Measurements from ENCODE around the gene SIPA1L3. TPM values are rescaled to one million over a fixed set of nuclear protein-coding genes. Genes with fewer than 3 reads are reported as not detected.

The SIPA1L3 gene
- total and polyA plus RNA-seq, 2 of the 13 experiments (the other 11 are each of a cell fraction or from before 2014, with no cell fraction given): 5.5 to 7.7 TPM

DNA sequence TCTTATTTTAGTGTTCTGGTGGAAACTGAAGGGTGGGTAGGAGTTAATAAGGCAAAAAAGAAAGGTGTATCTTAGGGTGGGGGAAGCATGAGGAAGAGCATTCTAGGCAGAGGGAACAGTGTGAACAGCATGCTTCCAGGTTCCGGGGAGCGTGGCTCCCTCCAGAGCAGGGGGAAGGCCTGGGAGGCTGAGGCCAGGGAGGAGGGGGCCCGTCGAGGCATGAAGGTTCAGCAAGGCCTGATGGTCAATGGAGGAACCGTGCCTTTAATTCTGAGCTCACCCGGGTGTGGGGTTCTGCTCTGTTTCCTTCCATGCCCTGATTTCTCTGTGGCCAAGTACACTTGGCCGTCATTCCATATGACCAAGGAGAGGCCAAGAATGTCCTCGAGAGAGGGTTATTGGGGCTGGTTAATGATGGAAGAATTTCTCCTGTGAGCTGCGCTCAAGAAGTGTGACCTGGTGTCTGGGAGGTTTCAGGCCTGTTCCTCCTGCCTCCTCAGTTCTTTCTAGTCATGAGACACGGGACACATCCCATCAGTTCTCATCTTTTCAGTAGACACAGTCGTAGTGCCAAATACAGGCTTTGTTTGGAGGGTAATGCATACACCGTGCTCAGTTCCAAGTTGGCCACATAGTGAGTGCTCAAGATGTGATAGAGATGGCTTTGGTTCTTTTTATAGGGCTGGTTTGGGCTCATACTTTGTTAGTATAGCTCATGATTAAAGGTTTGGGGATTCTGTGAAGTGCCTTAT lies 73.6 kb downstream of the SIPA1L3 start:
- FAIRE-seq (no peak), ATAC-seq (no peak), DNase-seq (ENCODE audit: low spot score) (no peak)
- no TSS peak for BruUV-seq (replicated peaks)
- 94% methylated on average over 9 of the region's 12 CpGs for WGBS (ENCODE audit: low lambda C conversion rate)
- TF ChIP-seq HOXA7 (CRISPR knock-in tag; IDR thresholded peaks at IDR 0.05) (no peak), KDM4B (CRISPR knock-in tag; IDR thresholded peaks at IDR 0.05) (no peak), POGZ (CRISPR knock-in tag; IDR thresholded peaks at IDR 0.05) (no peak), MAFF (IDR thresholded peaks at IDR 0.05; ENCODE audit: low read depth, low read length) (no peak), GLMP (CRISPR knock-in tag; IDR thresholded peaks at IDR 0.05; ENCODE audit: borderline replicate concordance) (no peak), ZFAT (CRISPR knock-in tag; conservative IDR thresholded peaks at IDR 0.05) (no peak), TBX3 (IDR thresholded peaks at IDR 0.05; ENCODE audit: borderline replicate concordance) (no peak), ZBTB46 (CRISPR knock-in tag; IDR thresholded peaks at IDR 0.05; ENCODE audit: borderline replicate concordance) (no peak), CENPT (CRISPR knock-in tag; IDR thresholded peaks at IDR 0.05; ENCODE audit: low read depth) (no peak), ZC3H4 (CRISPR knock-in tag; IDR thresholded peaks at IDR 0.05; ENCODE audit: borderline replicate concordance) (no peak), ZNF124 (CRISPR knock-in tag; IDR thresholded peaks at IDR 0.05) (no peak), LCORL (IDR thresholded peaks at IDR 0.05) (no peak), LCORL (CRISPR knock-in tag; IDR thresholded peaks at IDR 0.05) (no peak), ZNF766 (CRISPR knock-in tag; IDR thresholded peaks at IDR 0.05; ENCODE audit: borderline replicate concordance) (no peak), ZKSCAN8 (CRISPR knock-in tag; IDR thresholded peaks at IDR 0.05; ENCODE audit: borderline replicate concordance) (no peak), ZBTB1 (CRISPR knock-in tag; IDR thresholded peaks at IDR 0.05; ENCODE audit: borderline replicate concordance) (no peak), BORCS8-MEF2B (CRISPR knock-in tag; IDR thresholded peaks at IDR 0.05) (no peak)
- TF ChIP-seq, protein P1, sequence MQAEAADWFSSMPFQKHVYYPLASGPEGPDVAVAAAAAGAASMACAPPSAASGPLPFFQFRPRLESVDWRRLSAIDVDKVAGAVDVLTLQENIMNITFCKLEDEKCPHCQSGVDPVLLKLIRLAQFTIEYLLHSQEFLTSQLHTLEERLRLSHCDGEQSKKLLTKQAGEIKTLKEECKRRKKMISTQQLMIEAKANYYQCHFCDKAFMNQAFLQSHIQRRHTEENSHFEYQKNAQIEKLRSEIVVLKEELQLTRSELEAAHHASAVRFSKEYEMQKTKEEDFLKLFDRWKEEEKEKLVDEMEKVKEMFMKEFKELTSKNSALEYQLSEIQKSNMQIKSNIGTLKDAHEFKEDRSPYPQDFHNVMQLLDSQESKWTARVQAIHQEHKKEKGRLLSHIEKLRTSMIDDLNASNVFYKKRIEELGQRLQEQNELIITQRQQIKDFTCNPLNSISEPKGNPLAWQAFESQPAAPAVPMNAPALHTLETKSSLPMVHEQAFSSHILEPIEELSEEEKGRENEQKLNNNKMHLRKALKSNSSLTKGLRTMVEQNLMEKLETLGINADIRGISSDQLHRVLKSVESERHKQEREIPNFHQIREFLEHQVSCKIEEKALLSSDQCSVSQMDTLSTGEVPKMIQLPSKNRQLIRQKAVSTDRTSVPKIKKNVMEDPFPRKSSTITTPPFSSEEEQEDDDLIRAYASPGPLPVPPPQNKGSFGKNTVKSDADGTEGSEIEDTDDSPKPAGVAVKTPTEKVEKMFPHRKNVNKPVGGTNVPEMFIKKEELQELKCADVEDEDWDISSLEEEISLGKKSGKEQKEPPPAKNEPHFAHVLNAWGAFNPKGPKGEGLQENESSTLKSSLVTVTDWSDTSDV (CRISPR knock-in tag; IDR thresholded peaks at IDR 0.05): no peak
- TF ChIP-seq, protein P2, sequence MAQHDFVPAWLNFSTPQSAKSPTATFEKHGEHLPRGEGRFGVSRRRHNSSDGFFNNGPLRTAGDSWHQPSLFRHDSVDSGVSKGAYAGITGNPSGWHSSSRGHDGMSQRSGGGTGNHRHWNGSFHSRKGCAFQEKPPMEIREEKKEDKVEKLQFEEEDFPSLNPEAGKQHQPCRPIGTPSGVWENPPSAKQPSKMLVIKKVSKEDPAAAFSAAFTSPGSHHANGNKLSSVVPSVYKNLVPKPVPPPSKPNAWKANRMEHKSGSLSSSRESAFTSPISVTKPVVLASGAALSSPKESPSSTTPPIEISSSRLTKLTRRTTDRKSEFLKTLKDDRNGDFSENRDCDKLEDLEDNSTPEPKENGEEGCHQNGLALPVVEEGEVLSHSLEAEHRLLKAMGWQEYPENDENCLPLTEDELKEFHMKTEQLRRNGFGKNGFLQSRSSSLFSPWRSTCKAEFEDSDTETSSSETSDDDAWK (CRISPR knock-in tag; IDR thresholded peaks at IDR 0.05): no peak
- no peaks in the 10 kb centered on the region for H3K9me3 ChIP-seq (ENCODE audit: low read length)
- intact Hi-C loops (cut with micrococcal nuclease; ENCODE audit: unreplicated experiment) (no loop called here), in situ Hi-C loops (cut with HindIII; ENCODE audit: extremely low pct_ligation_motif_present, low pct_unique_long_range_greater_than_20kb) (no loop called here)
- H3K9ac ChIP-seq (ENCODE audit: insufficient read depth, low read depth, low read length): no peak overlapping the region
- peaks cover 25% of the 10 kb centered on the region for H3K4me1 ChIP-seq (ENCODE audit: insufficient read depth, low read length)
- POLR2A ChIA-PET: no interaction called here
- no peak overlapping the region for H2AFZ ChIP-seq (ENCODE audit: low read length)
- no peak overlapping the region for H3K4me3 ChIP-seq (replicated peaks in 1 of 3; ENCODE audit: insufficient read depth in 1 of 3, low read depth in 2 of 3, low read length in 3 of 3)
- peaks cover 2% of the 10 kb centered on the region for H3K79me2 ChIP-seq (ENCODE audit: insufficient read depth, low read length)
- no peak overlapping the region for H3K27ac ChIP-seq (ENCODE audit: extremely low read length, insufficient read depth, low read length)
- H4K20me1 ChIP-seq (ENCODE audit: insufficient read depth, low read length): no peaks in the 10 kb centered on the region
- no peaks in the 10 kb centered on the region for H3K27me3 ChIP-seq (ENCODE audit: control insufficient read depth in 1 of 2, insufficient read depth in 2 of 2, low read length in 2 of 2)
- H3K4me2 ChIP-seq (ENCODE audit: low read depth, low read length): no peak overlapping the region
- H3K36me3 ChIP-seq (replicated peaks in 1 of 2; ENCODE audit: control insufficient read depth in 1 of 2, insufficient read depth in 2 of 2, low read length in 2 of 2): no peaks in the 10 kb centered on the region
- CTCF ChIA-PET (ENCODE audit: low intra/inter-chr PET ratio, low total read pairs): no interaction called here
